Measurements from ENCODE around the gene WBP2NL.
A peak's percentile ranks its signal among the peaks of the same experiment; 100 is the strongest.

WBP2NL gene

GRCh38 chr22:42072606-42073330, 74.2 kb downstream of the WBP2NL start:
- ATAC-seq (no peak), DNase-seq (no peak)

- ATAC-seq (no peak), DNase-seq (no peak)
Observed at GRCh38 chr22:42073621-42074041, 75.0 kb downstream of the WBP2NL start.

- ATAC-seq: no peak
- DNase-seq: peak; percentile 67
Observed at GRCh38 chr22:42074132-42074811, 75.7 kb downstream of the WBP2NL start, which contains the start of gene PHETA2. PHETA2 (plus strand) TSS chr22:42074248; CDS start chr22:42077294, 3,046 bp downstream.

GRCh38 chr22:42074846-42075676, 76.5 kb downstream of the WBP2NL start:
- ATAC-seq (no peak), DNase-seq (no peak)

GRCh38 chr22:42076764-42077485, 78.3 kb downstream of the WBP2NL start:
- DNase-seq (no peak), ATAC-seq (no peak)

- ATAC-seq: no peak
- no peak for DNase-seq
Observed at GRCh38 chr22:42077486-42078125, 79.0 kb downstream of the WBP2NL start.

Measured in stimulated activated naive CD8-positive, alpha-beta T cell treated with anti-CD3 and anti-CD28 coated beads, Interleukin-15, Interleukin-2, amounts not matched to agents 100 U/mL and 50 U/mL, for 24 hours (primary cell).